OCI-LY1 (cell line): ENCODE measurements around the gene ZNF710.

ENCODE experiments used
- H2AFZ ChIP-seq: fragments of 200-600 bp; sonication (generic), shearing (Covaris generic); 2 replicates; pipeline ENCODE4 v1.6.0; 2014; ENCODE audit warnings: antibody characterized with exemption, mild to moderate bottlenecking, low read length
- H3F3A ChIP-seq: fragments of 200-600 bp; sonication (generic), shearing (Covaris generic); 2 replicates; pipeline ENCODE4 v1.6.0; 2014; ENCODE audit warnings: mild to moderate bottlenecking, antibody characterized with exemption, low read length, moderate library complexity; ENCODE audit not compliant: insufficient read depth
- H3K27ac ChIP-seq: fragments of 200-600 bp; sonication (generic); 2 replicates; pipeline ENCODE4 v1.5.1; 2014; ENCODE audit warnings: low read length, mixed run types, mild to moderate bottlenecking, low read depth; ENCODE audit not compliant: poor library complexity, severe bottlenecking
- H3K27me3 ChIP-seq: fragments of 200-600 bp; sonication (generic); 2 replicates; pipeline ENCODE4 v1.6.0; 2014; ENCODE audit warnings: antibody characterized with exemption, mild to moderate bottlenecking, low read length, moderate library complexity; ENCODE audit not compliant: insufficient read depth
- H3K36me3 ChIP-seq: fragments of 200-600 bp; sonication (generic); 2 replicates; pipeline ENCODE4 v1.6.1; 2014; ENCODE audit warnings: mild to moderate bottlenecking, antibody characterized with exemption, low read length, moderate library complexity, mixed read lengths; ENCODE audit not compliant: insufficient read depth
- H3K4me1 ChIP-seq: fragments of 200-600 bp; sonication (generic); 2 replicates; pipeline ENCODE4 v1.5.1; 2014; ENCODE audit warnings: mild to moderate bottlenecking, low read length, moderate library complexity; ENCODE audit not compliant: insufficient read depth, severe bottlenecking
- H3K4me2 ChIP-seq: fragments of 200-600 bp; sonication (generic), shearing (Covaris generic); 2 replicates; pipeline ENCODE4 v1.6.1; 2014; ENCODE audit warnings: low read length
- H3K4me3 ChIP-seq: fragments of 200-600 bp; sonication (generic); 2 replicates; pipeline ENCODE4 v1.5.1; 2014; ENCODE audit warnings: low read length, low read depth, mild to moderate bottlenecking, mixed read lengths; ENCODE audit not compliant: poor library complexity, severe bottlenecking
- H3K79me2 ChIP-seq: fragments of 200-600 bp; shearing (Covaris generic); 2 replicates; pipeline ENCODE4 v1.6.1; 2016; ENCODE audit warnings: mixed run types, low read length, mixed read lengths; ENCODE audit not compliant: insufficient read depth
- H3K9ac ChIP-seq: fragments of 200-600 bp; sonication (generic), shearing (Covaris generic); 2 replicates; pipeline ENCODE4 v1.6.1; 2014; ENCODE audit warnings: mild to moderate bottlenecking, low read length, mixed read lengths
- H3K9me2 ChIP-seq: fragments of 200-600 bp; sonication (generic), shearing (Covaris generic); 2 replicates; pipeline ENCODE4 v1.6.1; 2014; ENCODE audit warnings: low read depth, mild to moderate bottlenecking, low read length, mixed read lengths
- H3K9me3 ChIP-seq: fragments of 200-600 bp; shearing (Covaris generic); 2 replicates; pipeline ENCODE4 v1.6.1; 2014; ENCODE audit warnings: low read length, mixed read lengths
- H4K20me1 ChIP-seq: fragments of 200-600 bp; sonication (generic), shearing (Covaris generic); 2 replicates; pipeline ENCODE4 v1.6.0; 2016; ENCODE audit warnings: mild to moderate bottlenecking, low read length; ENCODE audit not compliant: insufficient read depth
- CTCF ChIP-seq: fragments of 200-600 bp; sonication (generic), shearing (Covaris generic); IDR thresholded peaks from 2 replicates; pipeline ENCODE4 v1.5.1; 2017; ENCODE audit warnings: mild to moderate bottlenecking, antibody characterized with exemption, low read length, moderate library complexity, mixed read lengths
- EZH2 ChIP-seq: fragments of 200-600 bp; sonication (generic), shearing (Covaris generic); IDR thresholded peaks from 2 replicates; pipeline ENCODE4 v1.8.0; 2017; ENCODE audit warnings: borderline replicate concordance, mixed run types, mild to moderate bottlenecking, antibody characterized with exemption, low read length, moderate library complexity, mixed read lengths

Gene ZNF710

GRCh38 chr15:90015749-90016148 is 14.6 kb downstream of the ZNF710 start:
- no peaks in the 10 kb centered on the region for H3K9me2 ChIP-seq
- no peaks in the 10 kb centered on the region for H3K27me3 ChIP-seq
- H3K9me3 ChIP-seq: peaks cover 4% of the 10 kb centered on the region; the same call in 1 of the 2 replicates
- H3K36me3 ChIP-seq: no peaks in the 10 kb centered on the region
- H2AFZ ChIP-seq: no peak overlapping the region
- H3K9ac ChIP-seq: no peak overlapping the region
- H3K4me1 ChIP-seq: peaks cover 13% of the 10 kb centered on the region
- H3K27ac ChIP-seq: no peak overlapping the region
- no peaks in the 10 kb centered on the region for H4K20me1 ChIP-seq
- H3K4me3 ChIP-seq: no peak overlapping the region
- H3K4me2 ChIP-seq: no peak overlapping the region
- H3K79me2 ChIP-seq: 0 out of 2 replicates have a peak, but pooled peaks cover 4% of the 10 kb centered on the region
- TF ChIP-seq EZH2 (no peak), CTCF (no peak)
- no peaks in the 10 kb centered on the region for H3F3A ChIP-seq

GRCh38 chr15:90016721-90017120 is 15.6 kb downstream of the ZNF710 start:
- Histone ChIP-seq H3K79me2 (0 out of 2 replicates have a peak, but pooled peaks cover 4% of the 10 kb centered on the region), H3K9me3 (peaks cover 3% of the 10 kb centered on the region; the same call in 1 of the 2 replicates), H4K20me1 (no peaks in the 10 kb centered on the region), H3K27ac (no peak overlapping the region), H3K4me3 (no peak overlapping the region), H3K4me1 (peaks cover 18% of the 10 kb centered on the region), H3K36me3 (no peaks in the 10 kb centered on the region), H2AFZ (no peak overlapping the region), H3K9me2 (no peaks in the 10 kb centered on the region), H3F3A (no peaks in the 10 kb centered on the region), H3K4me2 (no peak overlapping the region), H3K27me3 (no peaks in the 10 kb centered on the region), H3K9ac (no peak overlapping the region)
- no peak for TF ChIP-seq CTCF
- TF ChIP-seq EZH2: no peak

GRCh38 chr15:90018216-90018831 is 17.2 kb downstream of the ZNF710 start:
- H3K9me3 ChIP-seq: no peaks in the 10 kb centered on the region
- H3K79me2 ChIP-seq: 0 out of 2 replicates have a peak, but pooled peaks cover 4% of the 10 kb centered on the region
- no peaks in the 10 kb centered on the region for H3K36me3 ChIP-seq
- no peaks in the 10 kb centered on the region for H3F3A ChIP-seq
- no peaks in the 10 kb centered on the region for H4K20me1 ChIP-seq
- no peak overlapping the region for H3K27ac ChIP-seq
- H3K4me2 ChIP-seq: no peak overlapping the region
- peaks cover 18% of the 10 kb centered on the region for H3K4me1 ChIP-seq
- no peaks in the 10 kb centered on the region for H3K27me3 ChIP-seq
- H3K9me2 ChIP-seq: no peaks in the 10 kb centered on the region
- TF ChIP-seq CTCF: no peak
- no peak for TF ChIP-seq EZH2
- no peak overlapping the region for H2AFZ ChIP-seq
- H3K4me3 ChIP-seq: no peak overlapping the region
- no peak overlapping the region for H3K9ac ChIP-seq
